HepG2 (cell line): ENCODE data around the gene MDM4. TPM values are rescaled to one million over a fixed set of nuclear protein-coding genes. Genes with fewer than 3 reads are reported as not detected.

Experiments
- ARID4A ChIP-seq: sonication (generic); formaldehyde crosslinking; IDR thresholded peaks from 2 replicates; pipeline ENCODE4 v1.5.0; 2020; ENCODE audit warnings: mild to moderate bottlenecking, missing genetic modification reagents, borderline replicate concordance
- FIP1L1 ChIP-seq: fragments of 200-400 bp; formaldehyde crosslinking; IDR thresholded peaks from 2 replicates; pipeline ENCODE4 v1.6.1; 2018; ENCODE audit warnings: low read depth, mild to moderate bottlenecking, low read length, moderate library complexity, borderline replicate concordance; ENCODE audit not compliant: insufficient read depth
- KDM2A ChIP-seq: sonication (generic); formaldehyde crosslinking; IDR thresholded peaks from 2 replicates; pipeline ENCODE4 v1.4.0; 2020; ENCODE audit warnings: low read depth, missing genetic modification reagents, borderline replicate concordance
- POLR2A ChIP-seq, 2 experiments: IDR thresholded peaks; 2 replicates each; pipeline ENCODE4 v1.6.1; 2011; ENCODE audit warnings: low read depth in 2 of 2, low read length in 2 of 2, mild to moderate bottlenecking in 1 of 2, moderate library complexity in 1 of 2; ENCODE audit not compliant: insufficient read depth in 1 of 2
- TARDBP ChIP-seq: sonication (generic); formaldehyde crosslinking; IDR thresholded peaks from 2 replicates; pipeline ENCODE4 v1.8.0; 2022; ENCODE audit warnings: mild to moderate bottlenecking, missing genetic modification reagents
- ZBTB38 ChIP-seq: sonication (generic); formaldehyde crosslinking; IDR thresholded peaks from 2 replicates; pipeline ENCODE4 v1.5.1; 2020; ENCODE audit warnings: mild to moderate bottlenecking, missing genetic modification reagents
- ZBTB40 ChIP-seq, 2 experiments: fragments of 450-650 bp in 1 of 2; sonication (generic) in 1 of 2; formaldehyde crosslinking in 1 of 2; IDR thresholded peaks; 2 replicates each; pipeline versions ENCODE4 v1.6.1 to v1.8.0; 2016 to 2022; ENCODE audit warnings: antibody characterized with exemption in 1 of 2, mild to moderate bottlenecking in 1 of 2, missing genetic modification reagents in 1 of 2
- ZNF275 ChIP-seq: sonication (generic); formaldehyde crosslinking; IDR thresholded peaks from 2 replicates; pipeline ENCODE4 v1.8.0; 2022; ENCODE audit warnings: missing genetic modification reagents, mild to moderate bottlenecking, inconsistent platforms, borderline replicate concordance
- ZNF280B ChIP-seq: sonication (generic); formaldehyde crosslinking; IDR thresholded peaks from 2 replicates; pipeline ENCODE4 v1.5.0; 2020; ENCODE audit warnings: missing genetic modification reagents, mild to moderate bottlenecking, borderline replicate concordance
- ZNF331 ChIP-seq: sonication (generic); formaldehyde crosslinking; IDR thresholded peaks from 2 replicates; pipeline ENCODE4 v1.4.0; 2020; ENCODE audit warnings: missing genetic modification reagents
- polyA plus RNA-seq, 8 experiments: library from polyadenylated mRNA; depleted of rRNA in 3 of 8; stranded (reverse) in 7 of 8; unstranded in 1 of 8; fragments of >200 nt; fragmentation: Illumina TruSeq in 4 of 8; extraction: Trizol in 4 of 8; gene quantifications; 2 replicates each; pipeline versions ENCODE4 v1.2.1 to v1.2.3, GENCODE V29; 2011 to 2016; ENCODE audit warnings: low read depth in 4 of 8, missing spikeins in 1 of 8, mixed read lengths in 1 of 8; ENCODE audit not compliant: insufficient read depth in 1 of 8
- total RNA-seq, 5 experiments: library from RNA; depleted of rRNA; stranded (reverse); fragments of >200 nt; fragmentation: Illumina TruSeq; extraction: Trizol; gene quantifications; 2 replicates each; pipeline ENCODE4 v1.2.3, GENCODE V29; 2016; ENCODE audit warnings: low read depth in 1 of 5

MDM4 gene
- total and polyA plus RNA-seq, 2 of the 13 experiments (the other 11 are each of a cell fraction or from before 2014, with no cell fraction given) = 14.9 to 19.0 TPM

- TF ChIP-seq ARID4A (CRISPR knock-in tag) = peak; percentile 42; the same call in 1 of the 2 replicates
- TF ChIP-seq TARDBP (CRISPR knock-in tag) = 0 out of 2 replicates have a peak, but pooled peaks have one; percentile 34
- TF ChIP-seq ZNF331 = peak; percentile 50; the same call in 1 of the 2 replicates
- no peak for TF ChIP-seq ZBTB40 (IDR thresholded peaks at IDR 0.05)
- TF ChIP-seq ZBTB40 (CRISPR knock-in tag; IDR thresholded peaks at IDR 0.05) = peak; percentile 26; the same call in 1 of the 2 replicates
- TF ChIP-seq ZNF275 = peak; percentile 88; the same call in 1 of the 2 replicates
- TF ChIP-seq ZNF280B (CRISPR knock-in tag) = peak; percentile 84; the same call in 1 of the 2 replicates
- TF ChIP-seq ZBTB38 = peak; percentile 18; the same call in 1 of the 2 replicates
- TF ChIP-seq FIP1L1 = no peak
- peak; percentile 60 to 68; a peak in 3 of 4 replicates for TF ChIP-seq POLR2A (IDR thresholded peaks at IDR 0.05; ENCODE audit: insufficient read depth in 1 of 2, low read depth in 2 of 2, low read length in 2 of 2)
- peak; percentile 56 for TF ChIP-seq KDM2A (CRISPR knock-in tag)
Measured at GRCh38 chr1:204494281-204495077, 21.7 kb upstream of the MDM4 start, which contains the start of gene PIK3C2B (continued).
